SH-SY5Y (cell line): Measurements from ENCODE around the gene FSTL4.

Experiments used
- GATA2 ChIP-seq: IDR thresholded peaks from 2 replicates; pipeline ENCODE4 v1.6.1; 2011; ENCODE audit warnings: mild to moderate bottlenecking, low read depth, low read length
- GATA3 ChIP-seq: IDR thresholded peaks from 2 replicates; pipeline ENCODE4 v1.6.1; 2011; ENCODE audit warnings: low read depth, mild to moderate bottlenecking, low read length, moderate library complexity

DNA sequence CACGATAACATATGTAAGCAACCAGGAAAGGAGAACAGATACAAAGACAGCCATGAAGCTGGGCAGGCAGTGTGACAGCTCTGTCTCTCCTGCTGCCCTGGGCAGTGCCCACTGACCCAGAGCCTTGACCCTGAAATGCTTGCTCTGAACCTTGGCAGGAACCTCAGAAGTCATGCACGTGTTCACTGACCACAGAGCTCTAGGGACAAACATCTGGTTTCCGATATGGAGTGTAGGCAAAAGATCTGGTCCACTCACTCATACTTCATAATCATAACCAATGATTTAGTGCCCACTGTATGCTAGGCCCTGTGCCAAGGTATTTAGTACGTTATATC lies 102.6 kb downstream of the FSTL4 start:
- TF ChIP-seq GATA2 = no peak
- TF ChIP-seq GATA3 = no peak
